Measurements from ENCODE around the gene NAGLU.

- TF ChIP-seq CTCF (conservative IDR thresholded peaks at IDR 0.05; ENCODE audit: low read depth in 2 of 2) (no peak), CREB1 (CRISPR knock-in tag; IDR thresholded peaks at IDR 0.05; ENCODE audit: low read depth) (no peak), EZH2phosphoT487 (IDR thresholded peaks at IDR 0.05; ENCODE audit: unreplicated experiment) (no peak), EZH2 (IDR thresholded peaks at IDR 0.05; ENCODE audit: low read depth, unreplicated experiment) (no peak)
Observed at GRCh38 chr17:42585353-42585752, 49.3 kb downstream of the NAGLU start.
